ENCODE data around the gene SPINT1.

DNA sequence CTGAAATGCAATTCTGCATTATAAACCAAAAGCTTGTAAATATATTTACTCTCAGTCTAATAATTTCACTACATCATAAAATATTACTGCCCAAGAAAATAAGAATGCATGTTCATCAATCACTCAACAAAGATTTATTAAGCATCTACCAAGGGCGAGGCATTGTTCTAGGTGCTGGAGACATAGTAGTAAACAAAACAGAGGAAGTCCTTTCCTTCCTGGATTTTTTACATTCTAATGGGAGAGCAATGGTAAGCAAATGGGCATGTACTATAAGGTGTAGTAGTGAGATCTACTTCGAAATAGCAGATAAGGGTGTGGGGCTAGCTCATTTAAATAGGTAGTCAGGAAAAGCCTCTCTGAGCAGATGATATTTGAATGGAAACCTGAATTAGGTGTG, 47.8 kb upstream of the SPINT1 start:
- TF ChIP-seq, protein P1, sequence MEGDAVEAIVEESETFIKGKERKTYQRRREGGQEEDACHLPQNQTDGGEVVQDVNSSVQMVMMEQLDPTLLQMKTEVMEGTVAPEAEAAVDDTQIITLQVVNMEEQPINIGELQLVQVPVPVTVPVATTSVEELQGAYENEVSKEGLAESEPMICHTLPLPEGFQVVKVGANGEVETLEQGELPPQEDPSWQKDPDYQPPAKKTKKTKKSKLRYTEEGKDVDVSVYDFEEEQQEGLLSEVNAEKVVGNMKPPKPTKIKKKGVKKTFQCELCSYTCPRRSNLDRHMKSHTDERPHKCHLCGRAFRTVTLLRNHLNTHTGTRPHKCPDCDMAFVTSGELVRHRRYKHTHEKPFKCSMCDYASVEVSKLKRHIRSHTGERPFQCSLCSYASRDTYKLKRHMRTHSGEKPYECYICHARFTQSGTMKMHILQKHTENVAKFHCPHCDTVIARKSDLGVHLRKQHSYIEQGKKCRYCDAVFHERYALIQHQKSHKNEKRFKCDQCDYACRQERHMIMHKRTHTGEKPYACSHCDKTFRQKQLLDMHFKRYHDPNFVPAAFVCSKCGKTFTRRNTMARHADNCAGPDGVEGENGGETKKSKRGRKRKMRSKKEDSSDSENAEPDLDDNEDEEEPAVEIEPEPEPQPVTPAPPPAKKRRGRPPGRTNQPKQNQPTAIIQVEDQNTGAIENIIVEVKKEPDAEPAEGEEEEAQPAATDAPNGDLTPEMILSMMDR (IDR thresholded peaks at IDR 0.05; ENCODE audit: low read depth, low read length), result no peak
- no peak for TF ChIP-seq EZH2phosphoT487 (IDR thresholded peaks at IDR 0.05; ENCODE audit: low read depth)
